Activated CD4-positive, alpha-beta T cell treated with anti-CD3 and anti-CD28 coated beads, Interleukin-2, Interleukin-6, amounts not matched to agents 100 ng/mL and 50 ng/mL, durations not matched to agents 16 hours and 8 hours (primary cell): ENCODE data around the gene RFX8.
A peak's percentile ranks its signal among the peaks of the same experiment; 100 is the strongest.

Experiments
- DNase-seq: peaks from one replicate; pipeline ENCODE4 v3.0.0-alpha.2; 2020

The RFX8 gene

DNA sequence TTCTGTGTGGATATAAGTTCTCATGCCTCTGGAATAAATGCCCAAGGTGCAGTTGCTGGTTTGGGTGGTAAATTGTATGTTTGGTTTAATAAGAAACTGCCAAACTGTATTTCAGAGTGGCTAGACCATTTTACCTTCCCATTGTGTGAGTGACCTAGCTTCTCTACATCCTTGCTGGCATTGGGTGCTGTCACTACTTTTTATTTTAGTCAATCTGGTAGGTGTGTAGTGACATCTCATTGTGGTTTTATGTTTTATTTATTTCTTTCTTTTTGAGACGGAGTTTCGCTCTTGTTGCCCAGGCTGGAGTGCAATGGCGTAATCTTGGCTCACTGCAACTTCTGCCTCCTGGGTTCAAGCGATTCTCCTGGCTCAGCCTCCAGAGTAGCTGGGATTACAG, 36.4 kb downstream of the RFX8 start:
- peak; percentile 60 for DNase-seq

DNA sequence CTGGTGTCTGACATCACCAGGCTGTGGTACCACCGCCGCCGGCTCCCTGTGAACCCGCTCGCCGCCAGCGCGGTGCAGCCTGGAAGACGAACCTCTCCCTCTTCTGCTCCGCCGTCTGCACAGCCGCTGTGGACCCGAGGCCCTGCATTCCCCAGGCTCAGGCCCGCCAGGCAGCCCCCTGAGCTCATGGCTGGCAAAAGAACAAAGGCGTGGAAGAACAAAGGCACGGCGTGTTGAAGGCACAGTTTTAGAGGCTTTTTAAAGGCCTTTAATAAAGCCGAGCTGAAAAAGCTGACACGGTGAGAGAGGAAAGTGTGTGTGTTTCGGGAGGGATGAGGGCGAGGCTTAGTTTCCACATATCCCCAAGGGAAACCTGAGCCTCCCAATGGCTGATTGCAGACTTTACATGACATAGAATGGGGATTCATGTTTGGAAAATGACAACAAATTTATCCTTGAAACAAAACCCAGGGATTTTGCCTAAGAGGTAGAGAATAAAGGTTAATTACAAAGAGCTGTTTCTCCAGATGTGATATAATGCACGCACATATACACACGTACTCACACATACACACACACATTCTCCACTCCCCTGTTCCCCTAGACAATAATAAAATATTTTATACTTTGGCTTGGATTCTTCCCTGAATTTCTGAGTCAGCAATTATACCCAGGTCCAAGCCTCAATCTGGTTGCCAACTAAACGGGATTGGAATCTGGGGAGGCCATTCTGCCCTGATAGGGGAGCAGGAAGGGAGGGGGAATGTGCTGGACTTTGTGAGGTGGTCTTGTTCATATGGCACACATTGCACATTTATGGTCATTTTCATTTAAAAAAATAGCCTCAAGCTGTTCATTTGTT, 39.7 kb downstream of the RFX8 start:
- no peak for DNase-seq

DNA sequence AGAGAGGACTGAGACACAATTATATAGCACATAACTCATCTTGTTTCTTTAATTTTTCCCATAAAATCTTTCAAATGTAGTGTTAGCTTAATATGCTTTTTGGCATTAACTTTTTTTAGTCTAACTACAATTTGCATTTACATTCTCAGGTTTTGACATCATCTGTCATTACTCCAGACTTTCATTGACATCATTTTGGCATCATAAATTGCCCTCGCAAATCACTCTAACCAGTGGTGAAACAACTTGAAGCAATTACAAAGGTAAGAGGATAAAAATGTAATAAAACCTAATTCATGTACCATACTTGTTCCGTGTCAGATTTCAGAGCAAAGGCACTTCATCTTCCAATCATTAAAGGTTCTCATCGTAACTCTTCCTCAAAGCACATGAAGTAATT, 41.4 kb downstream of the RFX8 start:
- no peak for DNase-seq

DNA sequence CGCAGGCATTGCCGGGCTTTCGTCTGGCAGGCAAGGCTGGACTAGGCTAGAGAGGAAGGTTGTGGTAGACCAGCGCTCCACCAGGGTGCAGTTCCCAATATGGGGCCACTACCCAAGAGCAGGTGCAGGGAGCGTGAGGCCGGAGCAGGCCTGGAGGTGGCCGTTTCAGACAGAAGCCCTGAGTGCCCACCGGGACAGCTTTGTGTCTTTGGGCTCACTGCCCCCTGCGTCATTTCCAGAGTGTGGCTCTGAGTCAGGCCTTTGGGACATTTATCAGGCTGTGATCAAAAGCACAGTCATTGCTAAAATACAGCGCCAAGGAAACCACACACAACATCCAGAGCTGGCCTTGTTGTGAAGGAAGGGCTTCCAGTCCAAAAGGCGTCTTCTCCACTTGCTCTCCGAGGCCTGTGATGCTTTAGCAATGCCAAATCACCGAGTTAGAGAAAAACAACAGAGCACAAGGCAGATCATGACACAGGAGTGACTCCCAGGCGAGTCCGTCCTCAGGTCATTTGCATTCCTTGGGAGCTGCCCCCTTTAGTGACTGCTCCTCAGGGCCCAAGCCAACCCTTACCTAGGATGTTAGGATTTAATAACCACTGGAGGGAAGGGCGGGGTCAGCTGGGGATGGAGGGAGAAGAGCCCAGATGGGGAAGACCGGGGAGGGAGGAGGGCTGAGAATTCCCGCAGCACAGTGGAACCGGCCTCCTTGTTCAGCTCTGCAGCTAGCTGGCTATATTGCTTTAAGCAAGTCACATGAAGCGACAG, 42.3 kb downstream of the RFX8 start:
- peak; percentile 32 for DNase-seq

DNA sequence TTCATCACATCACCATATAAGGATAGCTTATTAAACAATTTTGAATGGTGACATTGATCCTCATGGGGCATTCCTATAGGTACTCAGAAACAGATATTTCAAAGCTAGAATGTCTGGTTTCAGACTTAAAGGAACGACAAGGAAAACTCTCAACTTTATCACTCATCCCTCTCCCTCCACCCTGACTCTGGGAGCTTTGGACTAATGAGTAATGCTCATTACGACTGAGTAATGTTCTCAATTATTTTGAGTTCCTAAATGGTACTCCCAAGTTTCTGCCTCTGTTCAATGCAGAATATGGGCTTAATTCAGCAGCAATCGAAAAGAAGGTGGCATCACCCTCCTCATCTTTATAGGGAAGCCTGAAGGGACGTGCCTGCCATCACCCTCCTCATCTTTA, 43.4 kb downstream of the RFX8 start:
- DNase-seq, result no peak

DNA sequence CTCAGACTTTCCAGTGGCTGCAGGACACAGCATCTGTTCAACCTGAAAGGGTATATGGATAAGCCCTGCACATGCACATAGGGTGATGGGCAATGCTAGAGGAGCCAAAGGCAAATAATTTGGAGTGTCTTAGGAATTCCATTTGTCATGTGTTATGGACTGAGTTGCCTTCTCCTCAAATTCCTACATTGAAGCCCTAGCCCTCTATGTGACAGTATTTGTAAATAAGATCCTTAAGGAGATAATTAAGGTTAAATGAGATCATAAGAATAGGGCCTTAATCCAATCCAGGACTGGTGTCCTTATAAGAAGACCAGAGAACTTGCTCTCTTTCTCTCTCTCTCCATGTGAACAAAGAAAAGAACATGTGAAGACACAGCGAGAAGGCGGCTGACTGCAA, 44.8 kb downstream of the RFX8 start:
- no peak for DNase-seq

DNA sequence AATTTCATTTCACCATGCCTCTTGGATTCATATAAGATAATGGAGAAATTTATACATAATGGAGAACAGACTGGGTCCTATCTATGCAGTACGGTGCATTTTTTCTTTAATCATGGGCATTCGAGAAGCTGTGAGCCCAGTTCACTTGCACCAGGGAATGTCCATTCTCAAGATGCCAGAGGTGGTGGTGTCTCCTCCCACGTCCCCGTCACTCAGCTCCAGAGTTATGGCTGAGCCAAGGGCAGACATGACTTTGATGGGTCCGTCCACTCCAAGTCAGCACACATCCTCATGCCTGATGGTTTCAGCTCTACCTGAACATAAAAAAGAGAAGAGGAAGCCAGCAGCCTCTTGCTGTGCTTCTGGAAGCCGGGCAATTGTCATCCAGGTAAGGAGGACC, 45.5 kb downstream of the RFX8 start:
- no peak for DNase-seq

DNA sequence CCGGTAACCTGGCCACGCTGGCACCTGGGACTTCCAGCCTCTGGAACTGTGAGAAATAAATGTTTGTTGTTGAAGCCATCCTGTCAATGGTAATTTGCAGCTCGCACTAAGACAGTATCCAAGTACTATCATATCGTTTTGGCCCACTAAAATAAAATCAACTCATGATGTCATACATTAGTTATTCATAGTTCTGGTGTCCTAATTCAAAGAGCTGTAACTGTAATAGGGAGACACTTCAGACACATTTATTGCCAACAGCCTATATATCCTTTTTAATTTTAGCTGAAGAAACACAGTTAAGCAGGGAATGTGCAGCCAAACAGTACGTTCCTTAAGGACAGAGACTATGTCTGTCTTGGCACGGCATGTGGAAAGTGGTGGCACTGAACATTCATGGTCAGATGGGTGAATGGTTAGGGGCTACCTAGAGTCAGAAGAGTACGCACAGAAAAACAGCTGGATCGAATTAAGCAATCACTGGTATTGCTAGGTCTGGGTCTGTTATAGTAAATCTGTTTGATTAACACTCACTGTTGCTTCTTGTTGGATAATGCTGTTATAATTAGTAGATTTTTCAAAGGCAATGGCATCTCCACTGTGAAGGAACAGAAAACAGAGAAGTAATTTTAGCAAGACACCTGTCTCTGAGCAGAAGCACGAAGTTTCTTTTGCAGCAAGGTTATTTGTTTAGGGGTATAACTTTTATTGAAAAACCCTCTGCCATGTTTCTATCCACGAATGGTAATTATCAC, 46.3 kb downstream of the RFX8 start:
- DNase-seq, result no peak

DNA sequence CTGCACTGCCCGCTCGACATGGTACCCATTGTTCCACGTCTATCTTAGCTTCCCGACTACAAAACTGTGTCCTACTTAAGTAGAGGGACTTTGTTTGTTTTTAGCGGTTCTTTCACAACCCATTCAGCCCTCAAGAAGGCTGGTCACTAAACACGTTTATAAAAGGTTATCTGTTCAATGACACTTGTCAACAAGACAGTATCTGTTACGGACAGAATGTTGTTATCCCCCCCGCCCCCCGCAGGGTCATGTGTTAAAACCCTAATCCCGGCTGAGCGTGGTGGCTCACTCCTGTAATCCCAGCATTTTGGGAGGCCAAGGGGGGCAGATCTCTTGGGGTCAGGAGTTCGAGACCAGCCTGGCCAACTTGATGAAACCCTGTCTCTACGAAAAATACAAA, 47.2 kb downstream of the RFX8 start:
- no peak for DNase-seq

DNA sequence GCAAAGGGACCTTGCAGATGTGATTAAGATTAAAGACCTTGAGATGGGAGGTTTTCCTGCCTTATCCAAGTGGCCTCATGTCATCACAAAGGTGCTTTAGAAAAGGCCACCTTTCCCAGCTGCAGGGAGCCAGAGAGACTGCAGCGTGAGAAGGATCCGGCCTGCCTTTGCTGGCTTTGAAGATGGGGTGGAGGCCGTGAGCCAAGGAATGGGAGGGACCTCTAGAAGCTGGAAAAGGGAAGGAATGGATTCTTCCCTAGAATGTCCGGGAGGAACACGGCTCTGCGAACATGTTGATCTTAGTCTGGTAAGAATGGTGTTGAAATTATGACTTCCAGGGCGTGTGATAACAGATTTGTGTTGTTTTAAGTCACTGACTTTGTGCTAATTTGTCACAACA, 47.7 kb downstream of the RFX8 start:
- DNase-seq, result no peak

DNA sequence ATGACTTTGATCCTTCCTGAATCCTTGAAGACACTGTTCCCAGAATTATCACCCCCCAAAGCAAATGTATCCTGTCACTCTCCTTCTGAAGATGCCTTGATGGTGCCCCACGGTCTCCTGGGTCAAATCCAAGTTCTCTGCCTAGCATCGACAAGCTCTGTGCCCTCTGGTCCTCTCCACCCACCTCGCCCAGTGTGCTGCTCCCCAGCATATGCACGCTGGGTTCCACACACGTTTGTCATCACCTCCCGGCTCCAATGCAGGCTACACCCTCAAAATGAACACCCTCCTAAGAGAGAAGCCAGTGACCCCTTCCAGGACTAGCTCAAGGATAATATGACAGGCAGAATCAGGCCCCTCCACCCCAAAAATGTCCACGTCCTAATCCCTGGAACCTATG, 48.1 kb downstream of the RFX8 start:
- DNase-seq, result no peak

DNA sequence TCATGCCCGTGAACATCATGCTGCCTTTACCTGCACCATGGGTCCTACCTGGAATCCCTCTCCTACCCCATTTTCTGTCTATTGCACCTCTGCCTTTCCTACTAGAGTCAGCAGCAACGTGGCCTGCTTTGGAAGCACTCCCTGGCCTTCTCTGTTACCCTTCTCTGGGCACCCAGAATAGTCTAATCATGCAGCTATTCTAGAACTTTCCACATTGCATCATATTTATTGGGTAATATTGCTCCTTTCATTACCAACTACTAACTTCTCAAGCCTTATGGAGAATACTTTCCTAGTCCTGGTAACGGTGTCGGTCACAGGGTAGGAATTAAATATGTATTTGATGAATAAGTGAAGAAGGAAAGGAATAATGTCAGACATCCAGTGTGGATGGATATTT, 54.3 kb downstream of the RFX8 start:
- DNase-seq, result no peak

DNA sequence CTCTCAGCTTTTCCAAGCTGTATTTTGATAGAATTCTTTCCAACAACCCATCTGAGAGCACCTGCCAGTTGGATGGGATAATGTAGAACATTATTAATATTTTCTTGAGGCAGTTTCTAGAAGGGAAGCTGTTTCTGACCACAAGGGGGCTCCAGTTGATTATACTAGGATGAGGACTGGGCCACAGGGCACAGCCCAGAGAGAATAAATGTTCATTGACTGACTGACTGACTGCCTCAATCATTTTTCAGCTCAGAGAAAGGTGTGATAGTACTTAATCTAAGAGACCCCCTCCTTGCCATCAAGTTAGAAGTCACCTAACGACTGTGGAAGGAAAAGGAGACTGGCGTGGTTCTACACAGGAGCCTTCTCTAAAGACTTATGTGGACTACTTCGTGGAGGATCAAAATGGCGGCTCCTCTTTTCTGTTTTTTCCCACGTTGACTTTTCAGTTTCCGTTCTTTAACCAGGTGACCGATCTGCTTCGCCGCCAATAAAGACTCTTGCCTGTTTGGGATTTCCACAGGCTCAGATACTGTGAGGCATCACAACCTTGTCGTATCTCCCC, 55.7 kb downstream of the RFX8 start:
- DNase-seq, result peak; percentile 78

DNA sequence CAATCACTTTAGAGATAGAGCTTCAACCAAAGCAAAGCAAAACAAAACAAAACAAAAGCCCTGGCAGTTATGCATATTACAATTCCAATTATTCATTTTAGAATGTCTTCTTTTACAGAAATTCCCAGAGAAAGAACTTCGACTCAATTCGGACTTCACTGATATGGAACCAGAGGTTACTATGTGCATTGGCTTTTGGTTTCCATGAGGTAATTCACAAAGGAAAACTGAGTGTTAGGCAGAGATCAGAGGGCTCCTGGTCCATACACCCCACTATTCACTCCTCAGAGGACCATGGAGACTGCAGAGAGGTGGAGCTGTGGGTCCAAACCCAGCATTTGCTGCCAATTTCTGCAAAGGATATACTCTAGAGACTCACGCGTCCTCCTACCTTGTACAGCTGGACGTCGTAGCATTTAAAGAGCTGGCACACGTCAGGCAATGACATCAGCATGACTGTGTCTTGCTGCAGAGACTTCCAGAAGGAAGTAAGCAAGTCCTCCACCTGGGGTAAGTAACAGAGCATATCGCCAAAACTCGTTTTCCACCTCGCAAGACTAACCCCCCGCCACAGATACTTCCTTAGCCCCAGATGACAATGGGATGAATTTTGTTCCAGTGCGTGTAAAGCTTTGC, 56.3 kb downstream of the RFX8 start:
- DNase-seq, result no peak

DNA sequence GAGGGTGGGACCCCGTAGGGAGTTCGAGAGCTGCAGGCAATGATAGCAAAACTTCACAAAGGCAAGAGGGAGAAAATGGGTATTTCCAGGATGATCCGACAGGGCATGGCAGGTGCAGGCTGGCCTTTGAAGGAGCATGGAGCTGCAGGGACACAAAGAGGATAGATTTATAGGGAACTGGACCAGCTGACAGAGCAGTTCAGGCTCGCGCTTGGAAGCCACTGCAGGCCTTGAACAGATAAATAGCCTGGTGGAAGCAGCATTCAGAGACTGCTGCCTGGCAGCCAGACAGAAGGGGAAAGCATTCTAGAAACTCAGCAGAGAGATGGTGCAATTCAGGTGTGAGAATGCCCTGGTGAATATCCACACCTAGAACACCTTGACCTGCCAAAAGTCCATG, 58.3 kb downstream of the RFX8 start:
- no peak for DNase-seq

DNA sequence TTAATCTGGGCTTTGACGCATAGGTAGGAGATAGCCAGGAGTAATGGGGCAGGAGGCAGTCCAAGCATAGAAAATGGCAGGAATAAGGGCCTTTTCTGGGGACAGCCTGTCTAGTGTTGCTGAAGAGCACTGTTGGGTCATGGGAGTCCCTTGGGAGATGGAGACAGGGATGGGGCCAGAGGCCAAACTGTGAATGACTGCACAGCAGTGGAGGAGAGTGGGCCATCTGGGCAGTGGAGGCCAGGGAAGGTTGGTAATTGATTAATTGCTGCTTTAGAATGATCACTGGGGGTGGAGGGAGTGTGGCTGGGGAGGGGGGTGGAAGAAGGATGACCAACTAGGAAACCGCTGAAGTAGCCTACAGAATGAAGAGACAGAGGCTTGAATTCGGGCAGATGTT, 59.0 kb downstream of the RFX8 start:
- DNase-seq, result no peak

DNA sequence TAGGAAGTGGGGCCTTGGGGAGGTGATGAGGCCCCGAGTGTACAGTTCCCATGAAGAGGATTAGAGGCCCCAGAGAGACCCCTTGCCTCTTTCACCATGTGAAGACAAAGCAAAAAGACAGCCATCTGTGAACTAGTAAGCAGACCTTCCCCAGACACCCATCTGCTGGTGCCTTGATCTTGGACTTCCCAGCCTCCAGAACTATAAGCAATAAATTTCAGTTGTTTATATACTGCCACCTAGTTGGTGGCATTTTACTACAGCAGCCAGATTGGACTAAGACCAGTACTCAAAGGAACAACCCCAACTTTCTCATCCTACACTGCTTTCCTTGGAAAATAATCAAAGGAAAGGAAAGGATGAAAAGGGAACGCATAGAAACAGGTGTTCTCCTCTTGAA, 59.7 kb downstream of the RFX8 start:
- DNase-seq, result no peak

DNA sequence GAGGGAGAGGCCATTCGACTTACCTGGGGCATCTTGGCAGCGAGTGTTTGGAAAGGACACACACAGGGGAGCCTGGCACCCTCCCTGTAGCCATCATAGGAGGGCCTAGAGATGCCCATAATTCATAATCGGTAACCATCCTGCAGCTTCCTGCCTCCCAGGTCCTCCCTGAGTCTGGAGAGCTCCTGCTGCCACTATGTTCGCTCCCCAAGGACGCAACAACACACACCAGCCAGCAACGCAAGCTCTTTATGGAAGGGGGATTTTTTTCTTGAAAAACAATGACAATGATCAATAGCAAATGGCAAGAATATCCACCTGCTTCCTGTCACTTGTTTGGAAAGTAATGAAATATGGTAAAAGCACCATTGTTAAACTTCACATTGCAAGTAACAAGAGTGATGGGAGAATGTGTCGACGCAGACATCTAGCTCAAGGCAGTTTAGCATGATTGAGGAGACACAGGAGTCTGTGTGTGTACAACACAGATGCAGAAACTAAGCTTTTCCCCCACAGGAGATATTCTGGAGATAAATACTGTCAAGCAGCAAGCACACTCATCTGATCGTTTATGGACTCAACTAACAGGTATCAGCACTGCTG, 62.7 kb downstream of the RFX8 start:
- DNase-seq, result no peak

DNA sequence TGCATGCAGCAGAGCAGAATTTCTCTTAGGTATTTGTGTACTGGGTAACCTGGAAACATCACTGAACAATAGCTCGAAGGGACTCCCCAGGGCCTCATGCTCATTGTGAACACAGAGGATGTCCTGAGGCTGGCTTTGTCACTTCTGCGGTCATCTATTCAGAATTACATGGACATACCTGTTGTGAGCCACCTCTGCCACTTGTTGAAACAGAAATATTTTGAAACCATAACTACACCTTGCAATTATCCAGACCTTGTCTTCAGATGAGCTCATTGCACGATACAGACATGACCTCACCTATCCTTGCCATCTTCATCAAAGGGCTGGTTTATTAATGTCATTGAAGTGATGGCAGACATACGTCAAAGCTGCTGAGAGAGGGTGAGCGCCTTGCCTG, 64.2 kb downstream of the RFX8 start:
- DNase-seq, result no peak

DNA sequence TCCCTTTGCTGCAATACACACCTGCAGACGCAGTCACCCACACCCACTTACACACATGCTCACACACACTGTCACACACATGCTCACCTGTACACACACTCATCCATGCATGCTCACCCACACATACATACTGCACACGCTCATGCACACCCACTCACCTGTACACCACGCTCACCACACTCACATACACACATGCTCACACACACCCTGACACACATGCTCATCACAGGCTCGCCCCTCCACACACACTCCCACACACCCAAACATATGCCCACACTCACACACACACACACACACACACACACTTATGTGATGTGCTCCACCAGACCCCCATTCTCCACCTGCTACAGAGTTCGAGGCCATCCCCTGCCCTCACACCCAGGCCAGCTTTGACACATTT, 64.8 kb downstream of the RFX8 start:
- DNase-seq, result no peak

DNA sequence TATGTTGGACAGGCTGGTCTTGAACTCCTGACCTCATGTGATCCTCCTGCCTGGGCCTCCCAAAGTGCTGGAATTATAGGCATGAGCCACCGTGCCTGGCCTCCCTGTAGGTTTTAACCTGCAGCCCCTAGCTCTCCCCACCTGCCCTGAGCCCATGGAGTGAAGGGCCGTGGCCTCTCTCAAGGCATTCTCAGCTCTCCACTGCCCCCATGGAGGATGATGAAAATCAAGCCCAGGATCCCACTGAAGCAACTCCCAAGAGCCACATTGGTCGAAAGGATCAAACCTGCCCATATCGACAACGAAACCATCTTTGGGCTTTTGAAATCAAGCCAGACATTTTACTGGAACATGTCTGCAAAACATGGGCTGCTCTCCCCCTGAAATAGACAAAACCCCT, 65.2 kb downstream of the RFX8 start:
- DNase-seq, result no peak

DNA sequence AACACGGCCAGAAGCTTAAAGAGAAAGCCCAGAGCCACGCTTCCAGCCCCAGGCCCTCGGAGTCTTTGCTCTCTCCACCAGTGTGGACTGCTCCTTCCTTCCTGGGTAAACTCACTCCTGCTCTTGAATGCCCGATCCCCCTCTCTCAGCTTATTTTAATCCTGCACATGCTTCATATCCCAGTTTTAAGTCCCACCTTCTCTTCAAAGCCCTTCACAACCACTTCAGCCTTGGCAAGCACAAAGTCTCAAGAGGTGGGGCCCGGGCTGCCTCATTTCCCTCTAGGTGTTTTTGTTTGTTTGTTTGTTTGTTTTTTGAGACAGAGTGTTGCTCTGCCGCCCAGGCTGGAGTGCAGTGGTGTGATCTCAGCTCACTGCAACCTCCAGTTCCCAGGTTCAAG, 66.0 kb downstream of the RFX8 start:
- no peak for DNase-seq
